Right atrium auricular region (tissue), 2 donors: Measurements from ENCODE around the gene PLXND1. TPM values are rescaled to one million over a fixed set of nuclear protein-coding genes. Genes with fewer than 3 reads are reported as not detected.

ENCODE experiments used
- DNase-seq: peaks from one replicate; pipeline ENCODE4 v3.0.0-alpha.2; 2019; ENCODE audit warnings: low spot score
- H3K27ac ChIP-seq, 2 donors: fragments of 200-600 bp; sonication (generic); 1 replicate in 1 of 2; 2 replicates in 1 of 2; pipeline ENCODE4 v1.5.1; 2016 to 2019
- H3K27me3 ChIP-seq, 2 donors: fragments of 200-600 bp; sonication (generic); one replicate each; pipeline versions ENCODE4 v1.5.1 to v1.6.0; 2017 to 2019
- H3K36me3 ChIP-seq: fragments of 200-600 bp; sonication (generic); one replicate; pipeline ENCODE4 v1.5.1; 2016
- H3K4me1 ChIP-seq, 2 donors: fragments of 200-600 bp; sonication (generic); one replicate each; pipeline versions ENCODE4 v1.5.1 to v1.6.0; 2017 to 2019
- H3K4me3 ChIP-seq, 2 donors: fragments of 200-600 bp; sonication (generic); 1 replicate in 1 of 2; 2 replicates in 1 of 2; pipeline ENCODE4 v1.5.1; 2017 to 2019; ENCODE audit warnings: mild to moderate bottlenecking in 1 of 2, moderate library complexity in 1 of 2
- H3K9me3 ChIP-seq, 2 donors: fragments of 200-600 bp; sonication (generic); one replicate each; pipeline ENCODE4 v1.5.1; 2019
- CTCF ChIP-seq, 2 donors: fragments of 200-600 bp; sonication (generic); IDR thresholded peaks; one replicate each; pipeline ENCODE4 v1.5.1; 2019; ENCODE audit warnings: antibody characterized with exemption in 2 of 2
- total RNA-seq, 2 donors: library from RNA; depleted of rRNA; stranded (reverse); fragments of >200 nt; gene quantifications; one replicate each; pipeline ENCODE4 v1.1.0, GENCODE V29; 2016

The PLXND1 gene
- total RNA-seq, 2 donors from 2014 or later = 44.5 to 93.1 TPM

DNA sequence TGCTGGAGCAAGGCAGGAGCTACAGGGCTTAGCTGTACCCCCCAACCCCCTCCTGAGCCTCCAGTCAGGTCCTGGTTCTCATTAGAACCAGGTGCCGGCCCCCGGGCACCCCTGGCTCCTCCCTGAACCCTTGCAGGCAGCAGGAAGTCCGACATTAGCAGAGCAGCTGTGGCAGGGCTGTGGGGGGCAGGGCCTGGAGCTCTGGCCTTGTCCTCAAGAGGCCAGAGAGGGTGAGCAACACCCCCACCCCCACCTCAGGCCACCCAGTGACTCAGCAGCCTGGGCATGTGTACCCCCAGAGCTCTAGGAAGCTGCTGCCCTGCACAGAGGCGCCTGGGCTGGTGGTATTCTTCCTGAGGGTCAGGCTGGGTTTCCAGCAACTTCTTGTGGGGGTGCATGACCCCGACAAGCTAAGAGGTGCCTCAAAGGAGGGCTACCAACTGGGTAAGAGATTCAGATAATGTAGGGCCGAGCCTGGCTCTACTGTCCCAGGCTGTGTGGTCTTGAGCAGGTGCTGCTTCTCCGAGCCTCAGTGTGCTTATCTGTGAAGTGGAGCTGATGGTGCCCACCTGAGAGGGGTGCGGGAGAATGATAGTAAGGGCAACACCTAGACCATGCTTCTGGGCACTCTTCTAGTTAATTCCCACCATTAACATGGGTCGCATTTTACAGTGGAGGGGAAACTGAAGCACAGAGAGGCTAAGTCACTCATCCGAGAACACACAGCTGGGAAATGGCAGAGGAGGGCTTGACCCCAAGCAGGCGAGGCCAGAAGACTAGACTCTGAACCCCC lies 47.5 kb downstream of the PLXND1 start:
- Histone ChIP-seq H3K36me3 (peaks cover 41% of the 10 kb centered on the region), H3K27me3 (no peaks in the 10 kb centered on the region), H3K27ac (peak overlapping the region; percentile 77 to 81), H3K9me3 (no peaks in the 10 kb centered on the region), H3K4me1 (peaks cover 0 to 99% of the 10 kb centered on the region in 2 donors), H3K4me3 (no peak overlapping the region)
- DNase-seq = no peak
- no peak for TF ChIP-seq CTCF (IDR thresholded peaks at IDR 0.05)

DNA sequence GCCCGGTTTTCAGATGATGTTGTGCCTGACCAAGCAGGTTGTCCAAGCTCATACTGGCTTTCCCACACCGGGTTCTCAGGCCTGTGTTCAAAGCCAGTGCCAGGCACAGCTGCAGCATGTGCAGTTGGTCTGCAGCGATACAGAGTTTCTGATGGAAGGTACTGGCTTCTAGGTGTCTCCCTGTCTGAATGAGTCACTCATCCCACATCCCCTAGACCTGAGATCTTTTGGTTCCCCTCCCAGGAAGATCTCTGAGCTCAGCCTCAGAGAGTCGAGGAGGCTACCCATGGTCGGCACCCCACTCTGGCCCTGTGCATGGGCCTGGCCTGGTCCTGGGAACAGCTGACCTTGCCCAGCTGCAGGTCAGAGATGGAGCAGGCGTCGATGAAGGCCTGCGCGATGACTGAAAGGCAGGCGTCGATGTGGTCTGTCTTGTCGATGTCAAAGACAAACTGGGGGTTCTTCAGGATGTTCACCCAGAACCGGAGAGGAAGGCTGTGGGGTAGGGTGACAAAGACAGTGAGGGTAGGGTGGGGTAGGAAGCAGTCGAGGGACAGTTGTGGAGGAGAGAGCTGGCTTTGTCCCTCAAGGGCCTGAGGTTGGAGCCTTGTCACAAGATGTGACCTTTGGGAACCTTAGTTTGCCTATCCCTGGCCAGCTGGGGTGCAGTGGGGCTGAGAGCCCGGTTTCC lies 48.2 kb downstream of the PLXND1 start:
- H3K27ac ChIP-seq = peak overlapping the region; percentile 32 to 81
- TF ChIP-seq CTCF (IDR thresholded peaks at IDR 0.05) = no peak
- no peak overlapping the region for H3K4me3 ChIP-seq
- peaks cover 0 to 99% of the 10 kb centered on the region in 2 donors for H3K4me1 ChIP-seq
- DNase-seq = no peak
- H3K27me3 ChIP-seq = no peaks in the 10 kb centered on the region
- H3K36me3 ChIP-seq = peaks cover 41% of the 10 kb centered on the region
- H3K9me3 ChIP-seq = no peaks in the 10 kb centered on the region

GRCh38 chr3:129557548-129557894 lies 49.0 kb downstream of the PLXND1 start:
- Histone ChIP-seq H3K27ac (peak overlapping the region in 1 of 2 donors; percentile 81), H3K4me1 (peaks cover 0 to 99% of the 10 kb centered on the region in 2 donors), H3K27me3 (no peaks in the 10 kb centered on the region)

DNA sequence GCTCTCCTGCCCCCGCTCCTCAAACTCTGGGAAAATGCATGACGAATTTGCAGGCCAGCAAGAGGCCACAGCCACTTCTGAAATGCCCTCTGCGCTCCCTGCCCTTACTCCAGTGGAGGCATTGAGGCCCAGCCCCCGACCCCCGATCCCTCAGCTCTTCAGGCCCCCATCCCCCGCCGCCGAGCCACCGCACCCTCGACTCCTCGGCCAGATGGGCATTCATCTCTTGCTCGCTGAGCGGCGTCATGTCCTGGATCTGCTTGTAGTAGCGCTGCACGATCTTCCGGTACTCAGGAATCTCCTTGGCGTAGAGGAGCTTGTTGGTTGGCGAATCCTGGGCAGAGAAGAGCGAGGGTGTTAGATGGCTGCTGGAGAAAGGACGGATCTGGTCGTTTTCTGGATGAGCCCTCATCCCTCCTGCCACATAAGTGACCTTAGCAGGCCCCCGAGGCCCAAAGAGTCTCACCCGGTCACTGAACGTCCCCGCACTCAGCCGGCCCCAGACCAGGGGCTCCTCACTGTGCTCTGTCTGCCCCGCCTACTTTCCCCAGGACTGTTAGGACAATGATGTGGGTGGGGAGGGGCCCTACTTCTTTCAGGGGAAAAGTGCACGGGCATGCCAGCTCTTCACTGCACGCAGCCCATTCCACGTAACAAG lies 49.5 kb downstream of the PLXND1 start:
- H3K27me3 ChIP-seq = no peaks in the 10 kb centered on the region
- peaks cover 41% of the 10 kb centered on the region for H3K36me3 ChIP-seq
- no peak overlapping the region for H3K4me3 ChIP-seq
- peaks cover 0 to 97% of the 10 kb centered on the region in 2 donors for H3K4me1 ChIP-seq
- H3K9me3 ChIP-seq = no peaks in the 10 kb centered on the region
- TF ChIP-seq CTCF (IDR thresholded peaks at IDR 0.05) = no peak
- DNase-seq = no peak
- peak overlapping the region in 1 of 2 donors; percentile 81 for H3K27ac ChIP-seq

More at GRCh38 chr3:129557548-129557894, 49.0 kb downstream of the PLXND1 start:
- TF ChIP-seq CTCF (IDR thresholded peaks at IDR 0.05) = no peak
- peak; percentile 87 for DNase-seq
- peaks cover 41% of the 10 kb centered on the region for H3K36me3 ChIP-seq
- no peak overlapping the region for H3K4me3 ChIP-seq
- no peaks in the 10 kb centered on the region for H3K9me3 ChIP-seq

GRCh38 chr3:129556358-129556695 lies 50.1 kb downstream of the PLXND1 start:
- Histone ChIP-seq H3K27ac (no peak overlapping the region), H3K27me3 (no peaks in the 10 kb centered on the region), H3K36me3 (peaks cover 41% of the 10 kb centered on the region), H3K4me3 (no peak overlapping the region), H3K4me1 (peaks cover 0 to 90% of the 10 kb centered on the region in 2 donors), H3K9me3 (no peaks in the 10 kb centered on the region)
- no peak for DNase-seq
- no peak for TF ChIP-seq CTCF (IDR thresholded peaks at IDR 0.05)
